Hepatocyte (in vitro differentiated cells): Measurements from ENCODE around the gene ACTR5.

Source experiments
- CTCF ChIP-seq: fragments of 200-600 bp; sonication (generic); IDR thresholded peaks from 2 replicates; pipeline ENCODE4 v1.5.1; 2016; ENCODE audit warnings: antibody characterized with exemption, mild to moderate bottlenecking; ENCODE audit not compliant: poor library complexity
- EZH2 ChIP-seq: fragments of 200-600 bp; sonication (generic); IDR thresholded peaks from 2 replicates; pipeline ENCODE4 v1.6.1; 2016; ENCODE audit warnings: antibody characterized with exemption, mild to moderate bottlenecking, borderline replicate concordance
- EZH2phosphoT487 ChIP-seq: fragments of 200-600 bp; sonication (generic); IDR thresholded peaks from one replicate; pipeline ENCODE4 v1.6.1; 2018; ENCODE audit warnings: antibody characterized with exemption, mild to moderate bottlenecking, low read depth, moderate library complexity; ENCODE audit not compliant: unreplicated experiment, severe bottlenecking

GRCh38 chr20:38815446-38815845 is 67.2 kb downstream of the ACTR5 start:
- TF ChIP-seq CTCF, result no peak
- no peak for TF ChIP-seq EZH2
- no peak for TF ChIP-seq EZH2phosphoT487
